Measurements from ENCODE around the gene HCRTR1. TPM values are rescaled to one million over a fixed set of nuclear protein-coding genes. Genes with fewer than 3 reads are reported as not detected.

HCRTR1 gene
- total RNA-seq (2012; rRNA removed) = not detected in 2 replicates

- H3K4me2 ChIP-seq (ENCODE audit: low read length) = peak within 1 kb of the TSS; percentile 89
- no peaks in the 10 kb centered on the region for H3K4me1 ChIP-seq (ENCODE audit: control insufficient read depth, insufficient read depth, low read length)
- no peaks in the 10 kb centered on the region for H3K9me3 ChIP-seq (replicated peaks; ENCODE audit: low read length)
- no peak within 1 kb of the TSS for H3K9ac ChIP-seq (ENCODE audit: low read depth, low read length)
- no peaks in the 10 kb centered on the region for H3K36me3 ChIP-seq (ENCODE audit: insufficient read depth, low read length)
- peaks cover 29% of the 10 kb centered on the region for H3K27me3 ChIP-seq (ENCODE audit: control insufficient read depth, insufficient read depth, low read length)
- peak within 1 kb of the TSS; percentile 69 for H3K4me3 ChIP-seq (ENCODE audit: low read length)
Observed at GRCh38 chr1:31617218-31617915, at the start of gene HCRTR1. TSS of gene HCRTR1 (plus strand) at chr1:31617689. CDS start at chr1:31619193, 1,504 bp downstream.

DNA sequence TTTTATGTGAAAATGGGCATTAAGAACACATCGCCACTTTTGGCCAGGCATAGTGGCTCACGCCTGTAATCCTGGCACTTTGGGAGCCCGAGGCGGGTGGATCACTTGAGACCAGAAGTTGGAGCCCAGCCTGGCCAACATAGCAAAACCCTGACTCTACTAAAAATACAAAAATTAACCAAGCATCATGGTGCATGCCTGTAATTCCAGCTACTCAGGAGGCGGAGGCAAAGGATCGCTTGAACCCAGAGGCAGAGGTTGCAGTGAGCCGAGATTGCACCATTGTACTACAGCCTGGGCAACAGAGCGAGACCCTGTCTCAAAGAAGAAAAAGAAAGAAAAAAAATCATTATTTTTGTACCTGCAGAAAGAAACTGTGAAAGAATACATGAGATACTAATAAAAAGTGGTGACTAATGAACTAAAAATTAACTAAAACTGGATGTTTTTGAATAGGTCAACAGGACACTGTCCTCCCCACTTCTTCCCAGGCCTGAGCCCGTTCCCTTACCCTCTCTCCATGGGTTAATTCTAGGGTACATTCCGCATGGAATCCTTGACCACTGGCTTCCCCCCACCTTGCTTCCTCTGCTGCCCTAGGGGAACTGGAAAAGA lies 49.4 kb upstream of the HCRTR1 start:
- H3K4me3 ChIP-seq (ENCODE audit: low read length) = peak overlapping the region; percentile 22
- no peak overlapping the region for H3K9ac ChIP-seq (ENCODE audit: low read depth, low read length)
- H3K4me1 ChIP-seq (ENCODE audit: control insufficient read depth, insufficient read depth, low read length) = peaks cover 49% of the 10 kb centered on the region
- H3K4me2 ChIP-seq (ENCODE audit: low read length) = peak overlapping the region; percentile 3
- H3K36me3 ChIP-seq (ENCODE audit: insufficient read depth, low read length) = no peaks in the 10 kb centered on the region
- no peaks in the 10 kb centered on the region for H3K9me3 ChIP-seq (replicated peaks; ENCODE audit: low read length)
- H3K27me3 ChIP-seq (ENCODE audit: control insufficient read depth, insufficient read depth, low read length) = no peaks in the 10 kb centered on the region

DNA sequence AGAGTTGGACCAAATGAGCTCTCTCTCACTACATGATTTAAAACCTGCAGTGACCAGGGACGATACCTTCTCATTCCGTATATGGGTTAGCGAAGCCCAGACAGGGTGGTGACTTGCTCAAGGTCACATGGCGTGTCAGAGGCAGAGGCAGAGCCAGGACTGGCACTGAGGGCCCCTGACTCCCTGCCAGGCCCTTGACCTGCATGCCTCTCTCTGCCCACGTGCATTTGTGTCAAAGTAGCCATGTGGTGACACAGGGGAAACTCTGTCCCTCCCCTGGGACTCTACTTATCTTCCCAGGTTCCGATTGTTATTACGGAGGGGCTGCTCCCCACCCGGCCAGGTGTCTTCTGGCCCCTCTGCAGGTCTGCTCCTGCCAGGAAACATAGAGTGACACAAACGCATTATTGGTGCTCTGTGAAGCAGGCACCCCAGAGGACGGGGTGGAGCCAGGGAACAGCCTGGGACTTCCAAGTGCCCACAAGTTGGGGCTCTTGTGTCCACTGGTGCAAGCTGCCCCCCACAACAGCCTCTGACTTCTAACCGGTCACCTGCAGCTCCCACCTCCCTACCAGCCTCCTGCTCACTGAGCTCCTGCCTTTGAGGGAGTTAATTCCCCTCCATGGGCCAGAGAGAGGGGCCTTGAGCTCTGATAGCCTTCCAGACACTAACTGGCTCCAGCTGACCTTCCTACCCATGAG lies 48.4 kb upstream of the HCRTR1 start:
- no peak overlapping the region for H3K9ac ChIP-seq (ENCODE audit: low read depth, low read length)
- H3K4me1 ChIP-seq (ENCODE audit: control insufficient read depth, insufficient read depth, low read length) = peaks cover 52% of the 10 kb centered on the region
- no peak overlapping the region for H3K4me2 ChIP-seq (ENCODE audit: low read length)
- no peaks in the 10 kb centered on the region for H3K9me3 ChIP-seq (replicated peaks; ENCODE audit: low read length)
- H3K36me3 ChIP-seq (ENCODE audit: insufficient read depth, low read length) = no peaks in the 10 kb centered on the region
- H3K27me3 ChIP-seq (ENCODE audit: control insufficient read depth, insufficient read depth, low read length) = no peaks in the 10 kb centered on the region
- H3K4me3 ChIP-seq (ENCODE audit: low read length) = no peak overlapping the region

GRCh38 chr1:31569596-31570173 lies 47.8 kb upstream of the HCRTR1 start:
- Histone ChIP-seq H3K4me2 (ENCODE audit: low read length) (no peak overlapping the region), H3K9ac (ENCODE audit: low read depth, low read length) (no peak overlapping the region), H3K27me3 (ENCODE audit: control insufficient read depth, insufficient read depth, low read length) (no peaks in the 10 kb centered on the region), H3K36me3 (ENCODE audit: insufficient read depth, low read length) (no peaks in the 10 kb centered on the region), H3K4me3 (ENCODE audit: low read length) (no peak overlapping the region), H3K4me1 (ENCODE audit: control insufficient read depth, insufficient read depth, low read length) (peaks cover 55% of the 10 kb centered on the region), H3K9me3 (replicated peaks; ENCODE audit: low read length) (no peaks in the 10 kb centered on the region)

GRCh38 chr1:31570228-31570627 lies 47.3 kb upstream of the HCRTR1 start:
- Histone ChIP-seq H3K4me1 (ENCODE audit: control insufficient read depth, insufficient read depth, low read length) (peaks cover 61% of the 10 kb centered on the region), H3K9me3 (replicated peaks; ENCODE audit: low read length) (no peaks in the 10 kb centered on the region), H3K4me2 (ENCODE audit: low read length) (no peak overlapping the region), H3K4me3 (ENCODE audit: low read length) (no peak overlapping the region), H3K27me3 (ENCODE audit: control insufficient read depth, insufficient read depth, low read length) (no peaks in the 10 kb centered on the region), H3K9ac (ENCODE audit: low read depth, low read length) (no peak overlapping the region), H3K36me3 (ENCODE audit: insufficient read depth, low read length) (no peaks in the 10 kb centered on the region)

- Histone ChIP-seq H3K9ac (ENCODE audit: low read depth, low read length) (no peak overlapping the region), H3K36me3 (ENCODE audit: insufficient read depth, low read length) (no peaks in the 10 kb centered on the region), H3K4me1 (ENCODE audit: control insufficient read depth, insufficient read depth, low read length) (peaks cover 67% of the 10 kb centered on the region), H3K4me2 (ENCODE audit: low read length) (no peak overlapping the region), H3K9me3 (replicated peaks; ENCODE audit: low read length) (no peaks in the 10 kb centered on the region), H3K27me3 (ENCODE audit: control insufficient read depth, insufficient read depth, low read length) (no peaks in the 10 kb centered on the region), H3K4me3 (ENCODE audit: low read length) (no peak overlapping the region)
Observed at GRCh38 chr1:31570906-31571305, 46.6 kb upstream of the HCRTR1 start.

GRCh38 chr1:31571340-31572295 lies 45.9 kb upstream of the HCRTR1 start:
- Histone ChIP-seq H3K9me3 (replicated peaks; ENCODE audit: low read length) (no peaks in the 10 kb centered on the region), H3K9ac (ENCODE audit: low read depth, low read length) (no peak overlapping the region), H3K4me1 (ENCODE audit: control insufficient read depth, insufficient read depth, low read length) (peaks cover 74% of the 10 kb centered on the region), H3K27me3 (ENCODE audit: control insufficient read depth, insufficient read depth, low read length) (no peaks in the 10 kb centered on the region), H3K4me3 (ENCODE audit: low read length) (no peak overlapping the region), H3K36me3 (ENCODE audit: insufficient read depth, low read length) (no peaks in the 10 kb centered on the region), H3K4me2 (ENCODE audit: low read length) (no peak overlapping the region)

GRCh38 chr1:31572323-31573104 lies 45.0 kb upstream of the HCRTR1 start:
- H3K4me1 ChIP-seq (ENCODE audit: control insufficient read depth, insufficient read depth, low read length) = peaks cover 77% of the 10 kb centered on the region

DNA sequence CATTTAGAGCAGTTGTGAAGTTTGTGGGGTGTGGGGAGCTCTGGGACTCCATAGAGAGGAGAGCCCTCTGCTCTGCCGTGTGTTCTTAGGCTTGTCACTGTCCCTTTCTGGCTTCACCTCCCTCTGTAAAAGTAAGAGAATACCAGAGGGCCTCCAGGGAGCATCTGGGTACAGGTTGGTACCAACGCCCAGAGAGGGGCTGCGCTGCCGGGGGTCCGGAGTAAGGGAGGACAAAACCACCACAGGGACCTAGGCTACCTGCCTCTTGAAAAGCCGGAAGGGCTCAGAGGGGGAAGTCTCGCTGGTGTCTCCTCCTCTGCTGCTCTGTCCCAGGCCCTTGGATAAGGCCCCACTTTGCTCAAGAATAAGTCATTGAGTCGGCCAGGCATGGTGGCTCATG lies 44.2 kb upstream of the HCRTR1 start:
- Histone ChIP-seq H3K36me3 (ENCODE audit: insufficient read depth, low read length) (no peaks in the 10 kb centered on the region), H3K27me3 (ENCODE audit: control insufficient read depth, insufficient read depth, low read length) (no peaks in the 10 kb centered on the region), H3K9me3 (replicated peaks; ENCODE audit: low read length) (no peaks in the 10 kb centered on the region), H3K4me1 (ENCODE audit: control insufficient read depth, insufficient read depth, low read length) (peaks cover 73% of the 10 kb centered on the region), H3K4me2 (ENCODE audit: low read length) (no peak overlapping the region), H3K4me3 (ENCODE audit: low read length) (no peak overlapping the region), H3K9ac (ENCODE audit: low read depth, low read length) (no peak overlapping the region)

More at GRCh38 chr1:31572323-31573104, 45.0 kb upstream of the HCRTR1 start:
- no peaks in the 10 kb centered on the region for H3K27me3 ChIP-seq (ENCODE audit: control insufficient read depth, insufficient read depth, low read length)
- no peak overlapping the region for H3K9ac ChIP-seq (ENCODE audit: low read depth, low read length)
- H3K9me3 ChIP-seq (replicated peaks; ENCODE audit: low read length) = no peaks in the 10 kb centered on the region
- H3K4me2 ChIP-seq (ENCODE audit: low read length) = no peak overlapping the region
- H3K4me3 ChIP-seq (ENCODE audit: low read length) = no peak overlapping the region
- no peaks in the 10 kb centered on the region for H3K36me3 ChIP-seq (ENCODE audit: insufficient read depth, low read length)

GRCh38 chr1:31574749-31575368 lies 42.6 kb upstream of the HCRTR1 start:
- H3K4me3 ChIP-seq (ENCODE audit: low read length) = no peak overlapping the region
- H3K9ac ChIP-seq (ENCODE audit: low read depth, low read length) = no peak overlapping the region
- no peak overlapping the region for H3K4me2 ChIP-seq (ENCODE audit: low read length)
- no peaks in the 10 kb centered on the region for H3K27me3 ChIP-seq (ENCODE audit: control insufficient read depth, insufficient read depth, low read length)
- no peaks in the 10 kb centered on the region for H3K36me3 ChIP-seq (ENCODE audit: insufficient read depth, low read length)
- H3K9me3 ChIP-seq (replicated peaks; ENCODE audit: low read length) = no peaks in the 10 kb centered on the region
- peaks cover 60% of the 10 kb centered on the region for H3K4me1 ChIP-seq (ENCODE audit: control insufficient read depth, insufficient read depth, low read length)

Data from skeletal muscle satellite cell (primary cell).